ENCODE results near the gene PRXL2B. TPM values are rescaled to one million over a fixed set of nuclear protein-coding genes. Genes with fewer than 3 reads are reported as not detected.

PRXL2B gene
- total and polyA plus RNA-seq, 2 experiments from 2014 or later: 25.5 to 44.0 TPM

- no peak for TF ChIP-seq ZNF462 (CRISPR knock-in tag; IDR thresholded peaks at IDR 0.05)
- TF ChIP-seq CTCF (conservative IDR thresholded peaks at IDR 0.05; ENCODE audit: low read depth in 2 of 2): no peak
- TF ChIP-seq ZNF114 (CRISPR knock-in tag; IDR thresholded peaks at IDR 0.05): no peak
- no peak for TF ChIP-seq EZH2phosphoT487 (IDR thresholded peaks at IDR 0.05; ENCODE audit: unreplicated experiment)
These were observed 21.7 kb upstream of the PRXL2B start (continued) for GRCh38 chr1:2564815-2565374.

GRCh38 chr1:2566101-2567045, 20.2 kb upstream of the PRXL2B start:
- no peak for DNase-seq (ENCODE audit: low spot score)
- ATAC-seq: no peak

More at GRCh38 chr1:2566101-2567045, 20.2 kb upstream of the PRXL2B start:
- H3K4me3 Mint-ChIP-seq: no peak overlapping the region
- Histone ChIP-seq H3K27me3 (ENCODE audit: insufficient read depth) (no peaks in the 10 kb centered on the region), H3K79me2 (replicated peaks; ENCODE audit: insufficient read depth) (no peaks in the 10 kb centered on the region), H3K4me3 (no peak overlapping the region), H3K4me2 (no peak overlapping the region), H3K36me3 (ENCODE audit: insufficient read depth) (no peaks in the 10 kb centered on the region), H4K20me1 (replicated peaks; ENCODE audit: insufficient read depth) (no peaks in the 10 kb centered on the region), H3K27ac (ENCODE audit: low read depth) (no peak overlapping the region), H3K9me2 (ENCODE audit: insufficient read depth) (no peaks in the 10 kb centered on the region), H3K4me1 (ENCODE audit: insufficient read depth) (no peaks in the 10 kb centered on the region), H2AFZ (no peak overlapping the region; the same call in 1 of the 2 replicates), H3F3A (replicated peaks; ENCODE audit: low read depth) (no peaks in the 10 kb centered on the region)
- H3K27me3 Mint-ChIP-seq (ENCODE audit: insufficient read depth, low read depth, poor library complexity): peaks cover 14% of the 10 kb centered on the region
- peaks cover 3% of the 10 kb centered on the region for H3K4me1 Mint-ChIP-seq
- TF ChIP-seq EZH2phosphoT487 (IDR thresholded peaks at IDR 0.05; ENCODE audit: unreplicated experiment): no peak
- TF ChIP-seq EZH2 (IDR thresholded peaks at IDR 0.05; ENCODE audit: low read depth, unreplicated experiment): no peak
- no peak for TF ChIP-seq ZNF331 (CRISPR knock-in tag; IDR thresholded peaks at IDR 0.05; ENCODE audit: low read depth)
- TF ChIP-seq POLR2AphosphoS5 (IDR thresholded peaks at IDR 0.05; ENCODE audit: low read depth): no peak
- no peak for TF ChIP-seq JUNB (IDR thresholded peaks at IDR 0.05; ENCODE audit: unreplicated experiment)
- TF ChIP-seq CREB1 (CRISPR knock-in tag; IDR thresholded peaks at IDR 0.05; ENCODE audit: low read depth): no peak
- no peak for TF ChIP-seq CTCF (conservative IDR thresholded peaks at IDR 0.05; ENCODE audit: low read depth in 2 of 2)
- no peak for TF ChIP-seq ETS1 (IDR thresholded peaks at IDR 0.05)
- no peak for TF ChIP-seq STAT1 (IDR thresholded peaks at IDR 0.05; ENCODE audit: unreplicated experiment)
- no peaks in the 10 kb centered on the region; the same call in 2 of the 3 replicates for H3K36me3 Mint-ChIP-seq (ENCODE audit: low read depth)
- no peaks in the 10 kb centered on the region; the same call in 2 of the 3 replicates for H3K9me3 Mint-ChIP-seq
- no peak overlapping the region for H3K27ac Mint-ChIP-seq
